SU-DHL-6 (cell line): Measurements from ENCODE around the gene TUBB.

Experiments used
- H2AFZ ChIP-seq: fragments of 200-600 bp; sonication (generic); 2 replicates; pipeline ENCODE4 v1.6.1; 2014; ENCODE audit warnings: low read depth, mild to moderate bottlenecking, moderate library complexity, mixed read lengths, antibody characterized with exemption, low read length; ENCODE audit not compliant: severe bottlenecking
- H3F3A ChIP-seq: fragments of 200-600 bp; shearing (Covaris generic); 2 replicates; pipeline ENCODE4 v1.6.0; 2016; ENCODE audit warnings: antibody characterized with exemption, mild to moderate bottlenecking; ENCODE audit not compliant: insufficient read depth
- H3K27ac ChIP-seq: fragments of 200-600 bp; sonication (generic); 2 replicates; pipeline ENCODE4 v1.5.1; 2016; ENCODE audit warnings: low read depth, mild to moderate bottlenecking, low read length, moderate library complexity, mixed read lengths
- H3K27me3 ChIP-seq: fragments of 200-600 bp; sonication (generic), shearing (Covaris generic); 2 replicates; pipeline ENCODE4 v1.6.0; 2014; ENCODE audit warnings: mild to moderate bottlenecking, low read length
- H3K36me3 ChIP-seq: fragments of 200-600 bp; sonication (generic); 2 replicates; pipeline ENCODE4 v1.6.1; 2014; ENCODE audit warnings: mild to moderate bottlenecking, low read length, mixed read lengths
- H3K4me2 ChIP-seq: fragments of 300-600, 200-600 bp; shearing (Covaris generic), sonication (generic); 2 replicates; pipeline ENCODE4 v1.6.0; 2014; ENCODE audit warnings: low read length, low read depth, mild to moderate bottlenecking; ENCODE audit not compliant: poor library complexity, severe bottlenecking
- H3K4me3 ChIP-seq: fragments of 200-600 bp; sonication (generic); 2 replicates; pipeline ENCODE4 v1.5.1; 2014; ENCODE audit warnings: antibody characterized with exemption, low read length, mild to moderate bottlenecking, mixed read lengths; ENCODE audit not compliant: insufficient read depth, poor library complexity, severe bottlenecking
- H3K79me2 ChIP-seq: fragments of 200-600 bp; sonication (generic); 2 replicates; pipeline ENCODE4 v1.6.1; 2014; ENCODE audit warnings: mild to moderate bottlenecking, low read length, moderate library complexity; ENCODE audit not compliant: insufficient read depth
- H3K9ac ChIP-seq: fragments of 200-600 bp; sonication (generic); 2 replicates; pipeline ENCODE4 v1.7.0; 2014; ENCODE audit warnings: mild to moderate bottlenecking, low read length
- H3K9me2 ChIP-seq: fragments of 200-600 bp; sonication (generic); replicated peaks from 2 replicates; pipeline ENCODE4 v1.6.1; 2014; ENCODE audit warnings: low read length; ENCODE audit not compliant: insufficient read depth
- H3K9me3 ChIP-seq: fragments of 200-600 bp; sonication (generic); 2 replicates; pipeline ENCODE4 v1.6.1; 2014; ENCODE audit warnings: low read length, mixed read lengths; ENCODE audit not compliant: insufficient read depth
- H4K20me1 ChIP-seq: fragments of 200-600 bp; sonication (generic); 2 replicates; pipeline ENCODE4 v1.6.1; 2014; ENCODE audit warnings: low read depth, mild to moderate bottlenecking, antibody characterized with exemption, low read length, moderate library complexity, mixed read lengths
- CTCF ChIP-seq: fragments of 200-600 bp; sonication (generic); IDR thresholded peaks from one replicate; pipeline ENCODE4 v1.5.1; 2017; ENCODE audit warnings: antibody characterized with exemption, mild to moderate bottlenecking, low read length, moderate library complexity; ENCODE audit not compliant: insufficient read depth, poor library complexity, severe bottlenecking
- EZH2phosphoT487 ChIP-seq: fragments of 200-600 bp; sonication (generic), shearing (Covaris generic); conservative IDR thresholded peaks from 2 replicates; pipeline ENCODE4 v1.6.1; 2018; ENCODE audit warnings: mild to moderate bottlenecking, antibody characterized with exemption, low read length, moderate library complexity, mixed read lengths

Gene TUBB

GRCh38 chr6:30705620-30706019, 14.5 kb upstream of the TUBB start:
- Histone ChIP-seq H3F3A (0 out of 2 replicates have a peak, but pooled peaks cover 4% of the 10 kb centered on the region), H3K9ac (no peak overlapping the region), H3K27ac (no peak overlapping the region), H2AFZ (no peak overlapping the region), H3K4me2 (no peak overlapping the region), H3K27me3 (no peaks in the 10 kb centered on the region), H3K79me2 (no peaks in the 10 kb centered on the region), H3K9me3 (no peaks in the 10 kb centered on the region), H3K9me2 (no peaks in the 10 kb centered on the region), H3K4me3 (no peak overlapping the region), H4K20me1 (no peaks in the 10 kb centered on the region), H3K36me3 (peaks cover 2% of the 10 kb centered on the region; the same call in 1 of the 2 replicates)
- TF ChIP-seq CTCF: no peak
- no peak for TF ChIP-seq EZH2phosphoT487

- no peaks in the 10 kb centered on the region for H3K9me2 ChIP-seq
- no peaks in the 10 kb centered on the region for H4K20me1 ChIP-seq
- H3K9me3 ChIP-seq: no peaks in the 10 kb centered on the region
- peaks cover 2% of the 10 kb centered on the region; the same call in 1 of the 2 replicates for H3K36me3 ChIP-seq
- no peaks in the 10 kb centered on the region for H3K27me3 ChIP-seq
- H3F3A ChIP-seq: 0 out of 2 replicates have a peak, but pooled peaks cover 4% of the 10 kb centered on the region
- H3K27ac ChIP-seq: no peak overlapping the region
- H2AFZ ChIP-seq: no peak overlapping the region
- TF ChIP-seq EZH2phosphoT487 (no peak), CTCF (no peak)
- H3K4me3 ChIP-seq: no peak overlapping the region
- peak overlapping the region; percentile 13; the same call in 1 of the 2 replicates for H3K9ac ChIP-seq
- H3K4me2 ChIP-seq: no peak overlapping the region
- H3K79me2 ChIP-seq: no peaks in the 10 kb centered on the region
Measured at GRCh38 chr6:30707281-30707850, 12.8 kb upstream of the TUBB start.

- Histone ChIP-seq H3K27me3 (no peaks in the 10 kb centered on the region), H3K4me2 (no peak overlapping the region), H3K27ac (no peak overlapping the region), H3K79me2 (no peaks in the 10 kb centered on the region), H4K20me1 (no peaks in the 10 kb centered on the region), H2AFZ (no peak overlapping the region), H3K9me2 (no peaks in the 10 kb centered on the region), H3K4me3 (no peak overlapping the region), H3K36me3 (peaks cover 6% of the 10 kb centered on the region; the same call in 1 of the 2 replicates), H3F3A (0 out of 2 replicates have a peak, but pooled peaks cover 4% of the 10 kb centered on the region), H3K9me3 (no peaks in the 10 kb centered on the region), H3K9ac (no peak overlapping the region)
- TF ChIP-seq CTCF (no peak), EZH2phosphoT487 (no peak)
Measured at GRCh38 chr6:30709101-30709868, 10.9 kb upstream of the TUBB start.
